ENCODE data around the gene TOB1. TPM values are rescaled to one million over a fixed set of nuclear protein-coding genes. Genes with fewer than 3 reads are reported as not detected.

The TOB1 gene
- total and polyA plus RNA-seq, 2 experiments from 2014 or later, result 12.1 to 46.9 TPM

DNA sequence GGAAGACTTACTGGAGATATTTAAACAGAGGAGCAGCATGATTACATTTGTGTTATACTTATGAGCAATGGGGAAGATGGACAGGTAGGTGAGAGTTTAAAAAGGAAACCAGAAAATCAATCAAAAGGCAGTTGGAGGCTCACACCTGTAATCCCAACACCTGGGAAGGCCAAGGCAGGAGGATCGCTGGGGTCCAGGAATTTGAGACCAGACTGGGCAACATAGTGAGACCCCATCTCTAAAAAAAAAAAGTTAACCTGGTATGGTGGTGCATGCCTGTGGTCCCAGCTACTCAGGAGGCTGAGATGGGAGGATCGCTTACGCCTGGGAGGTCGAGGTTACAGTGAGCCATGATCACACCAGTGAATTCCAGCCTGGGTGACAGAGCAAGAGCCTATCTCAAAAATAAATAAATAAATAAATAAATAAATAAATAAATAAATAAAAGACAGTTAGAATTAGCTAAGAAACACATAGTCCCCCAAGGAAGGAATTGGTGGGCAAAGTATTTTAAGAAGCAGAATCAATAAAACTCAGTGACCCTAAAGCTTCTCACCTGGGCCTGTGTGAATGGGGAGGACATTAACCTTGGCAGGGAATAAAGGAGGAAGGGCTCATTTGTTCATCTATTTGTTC lies 32.3 kb upstream of the TOB1 start:
- Histone ChIP-seq H3K36me3 (ENCODE audit: insufficient read depth) (no peaks in the 10 kb centered on the region), H3K79me2 (replicated peaks; ENCODE audit: insufficient read depth) (no peaks in the 10 kb centered on the region), H3F3A (replicated peaks; ENCODE audit: low read depth) (0 out of 2 replicates have a peak, but pooled peaks cover 3% of the 10 kb centered on the region), H3K27me3 (ENCODE audit: insufficient read depth) (no peaks in the 10 kb centered on the region), H3K4me2 (no peak overlapping the region), H3K4me1 (ENCODE audit: insufficient read depth) (peaks cover 13% of the 10 kb centered on the region), H2AFZ (no peak overlapping the region), H4K20me1 (replicated peaks; ENCODE audit: insufficient read depth) (no peaks in the 10 kb centered on the region), H3K4me3 (no peak overlapping the region), H3K9me2 (ENCODE audit: insufficient read depth) (peaks cover 8% of the 10 kb centered on the region; the same call in 1 of the 2 replicates), H3K27ac (ENCODE audit: low read depth) (no peak overlapping the region)
- H3K9me3 Mint-ChIP-seq, result no peaks in the 10 kb centered on the region
- DNase-seq (ENCODE audit: low spot score) (no peak), ATAC-seq (no peak)
- H3K4me3 Mint-ChIP-seq, result no peak overlapping the region
- H3K4me1 Mint-ChIP-seq, result peaks cover 26% of the 10 kb centered on the region
- TF ChIP-seq, protein P1, sequence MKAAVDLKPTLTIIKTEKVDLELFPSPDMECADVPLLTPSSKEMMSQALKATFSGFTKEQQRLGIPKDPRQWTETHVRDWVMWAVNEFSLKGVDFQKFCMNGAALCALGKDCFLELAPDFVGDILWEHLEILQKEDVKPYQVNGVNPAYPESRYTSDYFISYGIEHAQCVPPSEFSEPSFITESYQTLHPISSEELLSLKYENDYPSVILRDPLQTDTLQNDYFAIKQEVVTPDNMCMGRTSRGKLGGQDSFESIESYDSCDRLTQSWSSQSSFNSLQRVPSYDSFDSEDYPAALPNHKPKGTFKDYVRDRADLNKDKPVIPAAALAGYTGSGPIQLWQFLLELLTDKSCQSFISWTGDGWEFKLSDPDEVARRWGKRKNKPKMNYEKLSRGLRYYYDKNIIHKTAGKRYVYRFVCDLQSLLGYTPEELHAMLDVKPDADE (IDR thresholded peaks at IDR 0.05), result no peak
- TF ChIP-seq STAT1 (IDR thresholded peaks at IDR 0.05; ENCODE audit: unreplicated experiment), result no peak
- no peak for TF ChIP-seq ZNF114 (CRISPR knock-in tag; IDR thresholded peaks at IDR 0.05)
- TF ChIP-seq ZNF331 (CRISPR knock-in tag; IDR thresholded peaks at IDR 0.05; ENCODE audit: low read depth), result no peak
- no peak for TF ChIP-seq JUNB (IDR thresholded peaks at IDR 0.05; ENCODE audit: unreplicated experiment)
- TF ChIP-seq NANOG (IDR thresholded peaks at IDR 0.05; ENCODE audit: borderline replicate concordance), result no peak
- TF ChIP-seq, protein P2, sequence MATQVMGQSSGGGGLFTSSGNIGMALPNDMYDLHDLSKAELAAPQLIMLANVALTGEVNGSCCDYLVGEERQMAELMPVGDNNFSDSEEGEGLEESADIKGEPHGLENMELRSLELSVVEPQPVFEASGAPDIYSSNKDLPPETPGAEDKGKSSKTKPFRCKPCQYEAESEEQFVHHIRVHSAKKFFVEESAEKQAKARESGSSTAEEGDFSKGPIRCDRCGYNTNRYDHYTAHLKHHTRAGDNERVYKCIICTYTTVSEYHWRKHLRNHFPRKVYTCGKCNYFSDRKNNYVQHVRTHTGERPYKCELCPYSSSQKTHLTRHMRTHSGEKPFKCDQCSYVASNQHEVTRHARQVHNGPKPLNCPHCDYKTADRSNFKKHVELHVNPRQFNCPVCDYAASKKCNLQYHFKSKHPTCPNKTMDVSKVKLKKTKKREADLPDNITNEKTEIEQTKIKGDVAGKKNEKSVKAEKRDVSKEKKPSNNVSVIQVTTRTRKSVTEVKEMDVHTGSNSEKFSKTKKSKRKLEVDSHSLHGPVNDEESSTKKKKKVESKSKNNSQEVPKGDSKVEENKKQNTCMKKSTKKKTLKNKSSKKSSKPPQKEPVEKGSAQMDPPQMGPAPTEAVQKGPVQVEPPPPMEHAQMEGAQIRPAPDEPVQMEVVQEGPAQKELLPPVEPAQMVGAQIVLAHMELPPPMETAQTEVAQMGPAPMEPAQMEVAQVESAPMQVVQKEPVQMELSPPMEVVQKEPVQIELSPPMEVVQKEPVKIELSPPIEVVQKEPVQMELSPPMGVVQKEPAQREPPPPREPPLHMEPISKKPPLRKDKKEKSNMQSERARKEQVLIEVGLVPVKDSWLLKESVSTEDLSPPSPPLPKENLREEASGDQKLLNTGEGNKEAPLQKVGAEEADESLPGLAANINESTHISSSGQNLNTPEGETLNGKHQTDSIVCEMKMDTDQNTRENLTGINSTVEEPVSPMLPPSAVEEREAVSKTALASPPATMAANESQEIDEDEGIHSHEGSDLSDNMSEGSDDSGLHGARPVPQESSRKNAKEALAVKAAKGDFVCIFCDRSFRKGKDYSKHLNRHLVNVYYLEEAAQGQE (IDR thresholded peaks at IDR 0.05; ENCODE audit: unreplicated experiment), result no peak
- TF ChIP-seq POLR2AphosphoS5 (IDR thresholded peaks at IDR 0.05; ENCODE audit: low read depth), result no peak
- no peak for TF ChIP-seq EZH2 (IDR thresholded peaks at IDR 0.05; ENCODE audit: low read depth, unreplicated experiment)
- TF ChIP-seq EZH2phosphoT487 (IDR thresholded peaks at IDR 0.05; ENCODE audit: unreplicated experiment), result no peak
- TF ChIP-seq, protein P3, sequence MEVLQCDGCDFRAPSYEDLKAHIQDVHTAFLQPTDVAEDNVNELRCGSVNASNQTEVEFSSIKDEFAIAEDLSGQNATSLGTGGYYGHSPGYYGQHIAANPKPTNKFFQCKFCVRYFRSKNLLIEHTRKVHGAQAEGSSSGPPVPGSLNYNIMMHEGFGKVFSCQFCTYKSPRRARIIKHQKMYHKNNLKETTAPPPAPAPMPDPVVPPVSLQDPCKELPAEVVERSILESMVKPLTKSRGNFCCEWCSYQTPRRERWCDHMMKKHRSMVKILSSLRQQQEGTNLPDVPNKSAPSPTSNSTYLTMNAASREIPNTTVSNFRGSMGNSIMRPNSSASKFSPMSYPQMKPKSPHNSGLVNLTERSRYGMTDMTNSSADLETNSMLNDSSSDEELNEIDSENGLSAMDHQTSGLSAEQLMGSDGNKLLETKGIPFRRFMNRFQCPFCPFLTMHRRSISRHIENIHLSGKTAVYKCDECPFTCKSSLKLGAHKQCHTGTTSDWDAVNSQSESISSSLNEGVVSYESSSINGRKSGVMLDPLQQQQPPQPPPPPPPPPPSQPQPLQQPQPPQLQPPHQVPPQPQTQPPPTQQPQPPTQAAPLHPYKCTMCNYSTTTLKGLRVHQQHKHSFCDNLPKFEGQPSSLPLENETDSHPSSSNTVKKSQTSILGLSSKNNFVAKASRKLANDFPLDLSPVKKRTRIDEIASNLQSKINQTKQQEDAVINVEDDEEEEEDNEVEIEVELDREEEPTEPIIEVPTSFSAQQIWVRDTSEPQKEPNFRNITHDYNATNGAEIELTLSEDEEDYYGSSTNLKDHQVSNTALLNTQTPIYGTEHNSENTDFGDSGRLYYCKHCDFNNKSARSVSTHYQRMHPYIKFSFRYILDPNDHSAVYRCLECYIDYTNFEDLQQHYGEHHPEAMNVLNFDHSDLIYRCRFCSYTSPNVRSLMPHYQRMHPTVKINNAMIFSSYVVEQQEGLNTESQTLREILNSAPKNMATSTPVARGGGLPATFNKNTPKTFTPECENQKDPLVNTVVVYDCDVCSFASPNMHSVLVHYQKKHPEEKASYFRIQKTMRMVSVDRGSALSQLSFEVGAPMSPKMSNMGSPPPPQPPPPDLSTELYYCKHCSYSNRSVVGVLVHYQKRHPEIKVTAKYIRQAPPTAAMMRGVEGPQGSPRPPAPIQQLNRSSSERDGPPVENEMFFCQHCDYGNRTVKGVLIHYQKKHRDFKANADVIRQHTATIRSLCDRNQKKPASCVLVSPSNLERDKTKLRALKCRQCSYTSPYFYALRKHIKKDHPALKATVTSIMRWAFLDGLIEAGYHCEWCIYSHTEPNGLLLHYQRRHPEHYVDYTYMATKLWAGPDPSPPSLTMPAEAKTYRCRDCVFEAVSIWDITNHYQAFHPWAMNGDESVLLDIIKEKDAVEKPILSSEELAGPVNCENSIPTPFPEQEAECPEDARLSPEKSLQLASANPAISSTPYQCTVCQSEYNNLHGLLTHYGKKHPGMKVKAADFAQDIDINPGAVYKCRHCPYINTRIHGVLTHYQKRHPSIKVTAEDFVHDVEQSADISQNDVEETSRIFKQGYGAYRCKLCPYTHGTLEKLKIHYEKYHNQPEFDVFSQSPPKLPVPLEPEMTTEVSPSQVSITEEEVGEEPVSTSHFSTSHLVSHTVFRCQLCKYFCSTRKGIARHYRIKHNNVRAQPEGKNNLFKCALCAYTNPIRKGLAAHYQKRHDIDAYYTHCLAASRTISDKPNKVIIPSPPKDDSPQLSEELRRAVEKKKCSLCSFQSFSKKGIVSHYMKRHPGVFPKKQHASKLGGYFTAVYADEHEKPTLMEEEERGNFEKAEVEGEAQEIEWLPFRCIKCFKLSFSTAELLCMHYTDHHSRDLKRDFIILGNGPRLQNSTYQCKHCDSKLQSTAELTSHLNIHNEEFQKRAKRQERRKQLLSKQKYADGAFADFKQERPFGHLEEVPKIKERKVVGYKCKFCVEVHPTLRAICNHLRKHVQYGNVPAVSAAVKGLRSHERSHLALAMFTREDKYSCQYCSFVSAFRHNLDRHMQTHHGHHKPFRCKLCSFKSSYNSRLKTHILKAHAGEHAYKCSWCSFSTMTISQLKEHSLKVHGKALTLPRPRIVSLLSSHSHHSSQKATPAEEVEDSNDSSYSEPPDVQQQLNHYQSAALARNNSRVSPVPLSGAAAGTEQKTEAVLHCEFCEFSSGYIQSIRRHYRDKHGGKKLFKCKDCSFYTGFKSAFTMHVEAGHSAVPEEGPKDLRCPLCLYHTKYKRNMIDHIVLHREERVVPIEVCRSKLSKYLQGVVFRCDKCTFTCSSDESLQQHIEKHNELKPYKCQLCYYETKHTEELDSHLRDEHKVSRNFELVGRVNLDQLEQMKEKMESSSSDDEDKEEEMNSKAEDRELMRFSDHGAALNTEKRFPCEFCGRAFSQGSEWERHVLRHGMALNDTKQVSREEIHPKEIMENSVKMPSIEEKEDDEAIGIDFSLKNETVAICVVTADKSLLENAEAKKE (CRISPR knock-in tag; IDR thresholded peaks at IDR 0.05), result no peak
- no peak for TF ChIP-seq CREB1 (CRISPR knock-in tag; IDR thresholded peaks at IDR 0.05; ENCODE audit: low read depth)
- TF ChIP-seq, protein P4, sequence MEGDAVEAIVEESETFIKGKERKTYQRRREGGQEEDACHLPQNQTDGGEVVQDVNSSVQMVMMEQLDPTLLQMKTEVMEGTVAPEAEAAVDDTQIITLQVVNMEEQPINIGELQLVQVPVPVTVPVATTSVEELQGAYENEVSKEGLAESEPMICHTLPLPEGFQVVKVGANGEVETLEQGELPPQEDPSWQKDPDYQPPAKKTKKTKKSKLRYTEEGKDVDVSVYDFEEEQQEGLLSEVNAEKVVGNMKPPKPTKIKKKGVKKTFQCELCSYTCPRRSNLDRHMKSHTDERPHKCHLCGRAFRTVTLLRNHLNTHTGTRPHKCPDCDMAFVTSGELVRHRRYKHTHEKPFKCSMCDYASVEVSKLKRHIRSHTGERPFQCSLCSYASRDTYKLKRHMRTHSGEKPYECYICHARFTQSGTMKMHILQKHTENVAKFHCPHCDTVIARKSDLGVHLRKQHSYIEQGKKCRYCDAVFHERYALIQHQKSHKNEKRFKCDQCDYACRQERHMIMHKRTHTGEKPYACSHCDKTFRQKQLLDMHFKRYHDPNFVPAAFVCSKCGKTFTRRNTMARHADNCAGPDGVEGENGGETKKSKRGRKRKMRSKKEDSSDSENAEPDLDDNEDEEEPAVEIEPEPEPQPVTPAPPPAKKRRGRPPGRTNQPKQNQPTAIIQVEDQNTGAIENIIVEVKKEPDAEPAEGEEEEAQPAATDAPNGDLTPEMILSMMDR (conservative IDR thresholded peaks at IDR 0.05; ENCODE audit: low read depth in 2 of 2), result no peak
- H3K36me3 Mint-ChIP-seq (ENCODE audit: low read depth), result no peaks in the 10 kb centered on the region
- peaks cover 6% of the 10 kb centered on the region for H3K27me3 Mint-ChIP-seq (ENCODE audit: insufficient read depth, low read depth, poor library complexity)
- no peak overlapping the region for H3K27ac Mint-ChIP-seq
